ENCODE data around the gene PRRX1.

The PRRX1 gene

GRCh38 chr1:170664093-170664827 is at the start of gene PRRX1:
TSS of gene PRRX1 (plus strand) at chr1:170664131. CDS start at chr1:170664219, 88 bp downstream.
- DNase-seq: no peak

GRCh38 chr1:170617591-170618330 is 46.2 kb upstream of the PRRX1 start:
- no peak for DNase-seq

DNA sequence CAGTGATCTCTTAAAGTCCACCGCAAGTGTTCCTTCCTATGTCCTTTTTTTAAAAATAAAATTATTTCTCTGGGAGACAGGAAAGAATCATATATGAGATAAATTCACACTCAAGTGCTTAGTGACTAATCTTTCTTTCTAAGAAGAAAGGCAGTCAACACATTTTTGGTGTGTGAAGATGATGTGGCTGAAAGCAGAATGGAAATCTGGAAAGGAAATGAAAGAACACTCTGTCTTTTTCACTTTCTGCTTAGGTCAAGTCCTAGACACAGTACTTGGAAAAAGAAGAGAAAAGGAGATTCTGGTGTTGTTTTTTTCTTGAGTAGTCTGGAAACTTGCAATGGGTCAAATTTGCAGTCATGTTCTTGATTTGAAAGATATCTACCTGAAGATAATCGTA is 45.5 kb upstream of the PRRX1 start:
- DNase-seq: no peak

DNA sequence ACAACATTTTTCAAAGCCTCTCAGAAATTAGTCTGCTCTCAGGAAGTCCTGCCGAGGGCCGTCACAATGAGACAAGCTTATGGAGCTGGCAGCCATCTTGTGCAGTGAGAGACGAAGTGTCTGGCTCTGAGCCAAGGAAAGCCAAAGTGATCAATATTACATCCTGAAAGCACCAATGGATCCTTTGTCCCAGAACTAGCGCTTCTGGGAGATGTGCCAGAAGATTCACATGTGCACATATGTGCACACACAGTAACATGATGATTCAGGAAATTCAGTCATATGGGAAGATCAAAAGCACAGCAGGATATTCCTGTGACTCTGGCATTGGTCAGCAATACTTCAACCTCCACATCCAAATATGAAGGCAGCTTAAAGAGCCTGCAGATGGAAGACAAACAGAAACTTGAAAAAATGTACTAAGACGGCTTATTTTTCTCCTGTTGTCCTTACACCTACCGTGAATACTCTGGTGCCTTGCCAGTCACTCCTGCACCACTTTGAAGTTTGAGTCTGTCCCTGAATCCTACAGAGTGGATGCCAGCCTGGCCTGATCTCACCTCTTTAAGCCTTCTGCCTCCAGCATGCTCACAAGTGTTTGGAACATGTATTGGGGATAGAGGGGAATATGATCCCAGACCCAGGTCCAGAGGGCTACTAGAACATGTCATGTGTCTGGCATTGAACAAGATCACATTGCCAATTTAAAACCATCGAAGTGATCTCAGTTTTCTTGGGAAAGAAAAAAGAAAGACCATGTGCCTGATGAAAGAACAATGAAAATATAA is 44.5 kb upstream of the PRRX1 start:
- no peak for DNase-seq

- DNase-seq: no peak
Measured at GRCh38 chr1:170620164-170620563, 43.8 kb upstream of the PRRX1 start.

- DNase-seq: no peak
Measured at GRCh38 chr1:170623171-170623570, 40.8 kb upstream of the PRRX1 start.

- DNase-seq: no peak
Measured at GRCh38 chr1:170624146-170624545, 39.8 kb upstream of the PRRX1 start.

DNA sequence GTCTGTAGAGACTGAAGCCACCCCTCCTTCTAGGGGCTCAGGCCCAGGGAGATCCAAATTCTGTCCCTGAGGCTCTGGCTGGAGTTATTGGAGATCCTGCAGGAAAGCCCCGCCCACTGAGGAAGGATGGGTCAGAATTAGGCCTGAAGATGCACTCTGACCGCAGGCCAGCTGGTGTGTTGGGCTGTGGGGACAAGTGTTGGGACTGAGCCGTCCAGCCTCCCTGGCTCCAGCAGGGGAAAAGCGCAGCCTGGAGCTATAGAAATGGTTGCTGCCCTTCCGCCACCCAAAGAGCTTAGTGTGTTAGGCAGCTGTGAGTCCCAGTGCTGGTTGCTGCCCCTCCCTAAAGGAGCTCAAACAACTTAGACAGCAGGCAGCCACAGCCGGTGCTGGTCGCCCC is 33.0 kb upstream of the PRRX1 start:
- DNase-seq: no peak

DNA sequence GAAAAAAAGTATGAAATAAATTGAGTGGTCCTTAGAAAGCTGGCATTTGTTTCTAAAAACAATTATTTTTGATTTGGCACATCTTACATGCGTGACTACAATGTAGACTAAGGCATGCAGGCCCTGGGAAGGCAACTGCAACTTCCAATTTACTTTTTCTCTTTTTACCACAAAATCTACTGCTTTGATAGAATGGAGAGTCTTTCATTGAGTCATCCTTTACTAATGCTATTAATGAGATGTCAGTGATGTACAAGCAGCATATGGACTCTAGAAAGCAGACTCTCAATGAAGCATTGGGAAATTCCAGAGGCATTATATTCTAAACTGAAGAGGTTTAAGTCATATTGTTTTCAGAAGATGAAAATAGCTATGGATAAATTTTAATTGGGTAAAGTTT is 29.6 kb upstream of the PRRX1 start:
- DNase-seq: no peak

DNA sequence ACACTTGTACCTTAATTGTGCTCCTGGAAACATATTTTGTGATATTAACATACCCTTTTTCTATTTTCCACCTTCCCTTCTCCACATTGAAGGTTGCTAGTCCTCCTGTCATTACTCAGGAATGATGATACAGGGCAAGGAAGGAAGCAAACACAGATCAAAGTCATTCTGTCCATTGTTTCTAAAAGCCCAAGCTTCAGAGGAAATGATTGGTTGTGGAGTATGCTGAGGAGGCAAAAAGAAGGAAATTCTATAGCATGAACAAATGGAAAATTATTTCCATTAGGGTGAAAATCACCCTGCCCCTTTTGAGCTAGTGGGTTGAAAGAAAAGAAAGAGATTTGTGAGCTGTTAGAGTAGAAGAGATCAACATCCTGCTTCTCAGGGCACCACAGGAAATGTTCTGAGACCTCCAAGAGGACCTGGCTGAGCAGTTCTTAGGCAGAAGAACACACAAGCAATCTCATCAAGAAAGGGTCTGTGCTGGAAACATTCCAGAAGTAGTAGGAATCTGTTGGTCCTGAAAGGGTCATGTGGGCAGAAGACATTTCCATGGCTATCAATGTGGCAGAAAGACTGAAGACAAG is 29.0 kb upstream of the PRRX1 start:
- DNase-seq: no peak

GRCh38 chr1:170640581-170640980 is 23.4 kb upstream of the PRRX1 start:
- DNase-seq: no peak

GRCh38 chr1:170657275-170657853 is 6.6 kb upstream of the PRRX1 start:
- no peak for DNase-seq

GRCh38 chr1:170659399-170660035 is 4.4 kb upstream of the PRRX1 start:
- DNase-seq: no peak

- no peak for DNase-seq
Measured at GRCh38 chr1:170660281-170660713, 3.6 kb upstream of the PRRX1 start.

- no peak for DNase-seq
Measured at GRCh38 chr1:170660871-170661645, 2.9 kb upstream of the PRRX1 start.

GRCh38 chr1:170661646-170662411 is 2.1 kb upstream of the PRRX1 start:
- no peak for DNase-seq

- no peak for DNase-seq
Measured at GRCh38 chr1:170662561-170663403, 1.1 kb upstream of the PRRX1 start.

DNA sequence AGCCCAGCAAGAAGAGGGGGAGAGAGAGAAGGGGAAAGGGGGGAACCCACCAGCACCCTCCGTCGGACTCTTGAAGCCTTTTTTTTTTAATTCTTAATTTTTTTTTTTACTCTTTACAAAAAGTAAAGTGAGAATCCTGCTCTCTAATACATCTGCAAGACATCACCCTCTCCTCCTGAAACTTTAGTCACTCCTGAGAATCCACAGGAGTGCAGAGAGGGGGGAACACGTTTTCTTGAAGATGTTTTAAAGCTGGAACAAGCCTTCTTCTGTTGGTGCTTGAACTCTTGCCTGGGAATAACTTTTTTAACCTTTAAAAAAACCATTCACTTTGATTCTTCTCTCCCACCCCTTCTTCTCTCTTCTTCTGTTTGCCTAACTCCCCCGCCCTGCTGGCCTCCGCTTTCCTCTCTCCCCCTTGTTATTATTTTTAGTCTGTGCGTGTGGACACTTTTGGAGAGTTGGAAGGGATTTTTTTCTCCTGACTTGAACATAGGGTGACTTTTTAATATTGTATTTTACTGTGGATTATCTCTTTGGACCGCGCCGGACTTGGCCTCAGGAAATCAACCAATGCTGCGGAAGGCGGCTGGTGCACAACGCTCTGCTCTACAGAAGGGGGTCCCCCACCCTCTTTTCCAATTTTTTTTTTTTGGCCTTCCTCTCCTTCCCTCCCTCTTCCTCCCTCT is 383 bp upstream of the PRRX1 start:
- DNase-seq: no peak
